HepG2 (cell line): ENCODE measurements around the gene MTHFR.

ENCODE experiments used
- ATAD3A ChIP-seq: sonication (generic); formaldehyde crosslinking; IDR thresholded peaks from 2 replicates; pipeline ENCODE4 v1.4.0; 2020; ENCODE audit warnings: missing genetic modification reagents
- CTCF ChIP-seq: sonication (generic); formaldehyde crosslinking; IDR thresholded peaks from 2 replicates; pipeline ENCODE4 v1.5.0; 2020; ENCODE audit warnings: mild to moderate bottlenecking, missing genetic modification reagents, moderate library complexity
- EZH2 ChIP-seq: conservative IDR thresholded peaks from 2 replicates; pipeline ENCODE4 v1.6.1; 2012; ENCODE audit warnings: mild to moderate bottlenecking, low read depth, low read length, moderate library complexity
- FOXM1 ChIP-seq: sonication (generic); formaldehyde crosslinking; IDR thresholded peaks from 2 replicates; pipeline ENCODE4 v1.5.0; 2020; ENCODE audit warnings: missing genetic modification reagents
- GTF3A ChIP-seq: sonication (generic); formaldehyde crosslinking; conservative IDR thresholded peaks from 2 replicates; pipeline ENCODE4 v1.4.0; 2020; ENCODE audit warnings: mild to moderate bottlenecking, missing genetic modification reagents
- JUNB ChIP-seq: sonication (generic); formaldehyde crosslinking; IDR thresholded peaks from 2 replicates; pipeline ENCODE4 v1.8.0; 2022; ENCODE audit warnings: missing genetic modification reagents, mild to moderate bottlenecking, borderline replicate concordance
- KAT7 ChIP-seq: IDR thresholded peaks from 2 replicates; pipeline ENCODE4 v1.6.1; 2018; ENCODE audit warnings: borderline replicate concordance, missing compliant biosample characterization
- PHB2 ChIP-seq: fragments of 450-650 bp; IDR thresholded peaks from 2 replicates; pipeline ENCODE4 v1.6.1; 2018; ENCODE audit not compliant: partially characterized antibody
- REPIN1 ChIP-seq: sonication (generic); formaldehyde crosslinking; IDR thresholded peaks from 2 replicates; pipeline ENCODE4 v1.8.0; 2022; ENCODE audit warnings: missing genetic modification reagents, low read depth, mild to moderate bottlenecking, borderline replicate concordance
- SMC3 ChIP-seq: IDR thresholded peaks from 2 replicates; pipeline ENCODE4 v1.6.1; 2011; ENCODE audit warnings: low read length, improper control_type of control experiment
- SRF ChIP-seq: IDR thresholded peaks from 2 replicates; pipeline ENCODE4 v1.6.1; 2011; ENCODE audit warnings: mild to moderate bottlenecking, low read depth, low read length, moderate library complexity
- TAF1 ChIP-seq: sonication (generic); formaldehyde crosslinking; IDR thresholded peaks from 2 replicates; pipeline ENCODE4 v1.4.0; 2020; ENCODE audit warnings: missing genetic modification reagents
- THRA ChIP-seq: sonication (generic); formaldehyde crosslinking; IDR thresholded peaks from 2 replicates; pipeline ENCODE4 v1.4.0; 2020; ENCODE audit warnings: missing genetic modification reagents, borderline replicate concordance

- TF ChIP-seq ATAD3A (CRISPR knock-in tag) (no peak), CTCF (CRISPR knock-in tag) (no peak), THRA (no peak), KAT7 (no peak), FOXM1 (no peak), JUNB (no peak), EZH2 (no peak), SMC3 (no peak), SRF (no peak), PHB2 (no peak), TAF1 (no peak), GTF3A (CRISPR knock-in tag) (no peak), REPIN1 (CRISPR knock-in tag) (no peak)
These were observed 21.2 kb upstream of the MTHFR start for GRCh38 chr1:11826946-11827345.
